Activated naive CD4-positive, alpha-beta T cell treated with anti-CD3 and anti-CD28 coated beads for 36 hours (primary cell): ENCODE measurements around the gene EFHD2. TPM values are rescaled to one million over a fixed set of nuclear protein-coding genes. Genes with fewer than 3 reads are reported as not detected.
"Not testable (repeated sequence)": the region's sequence is repeated elsewhere in the genome, so short reads cannot be mapped to it uniquely, and the experiment has no call there.

Experiments
- CTCF ChIA-PET: fragments of 350-600 bp; sonication (Branson Sonifier 250); formaldehyde crosslinking; loops from one replicate; lab custom pipeline; 2021; ENCODE audit warnings: antibody characterized with exemption; lab: Charles Lee
- DNase-seq: peaks from one replicate; pipeline ENCODE4 v3.0.0-alpha.2; 2020
- H3K27ac Mint-ChIP-seq: one replicate; pipeline ENCODE4 v1.8.0; 2021; ENCODE audit warnings: mild to moderate bottlenecking, mixed read lengths
- H3K27me3 Mint-ChIP-seq: one replicate; pipeline ENCODE4 v1.8.0; 2021; ENCODE audit warnings: low read depth, mixed read lengths
- H3K36me3 Mint-ChIP-seq: one replicate; pipeline ENCODE4 v1.8.0; 2021; ENCODE audit warnings: low read depth, mixed read lengths
- H3K4me1 Mint-ChIP-seq: one replicate; pipeline ENCODE4 v1.8.0; 2021; ENCODE audit warnings: low read depth, mixed read lengths
- H3K4me3 Mint-ChIP-seq: one replicate; pipeline ENCODE4 v1.8.0; 2021; ENCODE audit warnings: mild to moderate bottlenecking, moderate library complexity, mixed read lengths
- H3K9me3 Mint-ChIP-seq: one replicate; pipeline ENCODE4 v1.8.0; 2021; ENCODE audit warnings: mixed read lengths
- intact Hi-C: fragments of 100-400 bp; cut with micrococcal nuclease; formaldehyde crosslinking; loops from one replicate; pipeline ENCODE4 v1.15.1; 2023
- total RNA-seq, 2 experiments: library from RNA; stranded (reverse); gene quantifications; one replicate each; pipeline ENCODE4 v1.2.3, GENCODE V29; 2021

EFHD2 gene
- total RNA-seq, 2 experiments from 2014 or later = 35.0 to 36.0 TPM

- Mint-ChIP-seq H3K36me3 (no peaks in the 10 kb centered on the region), H3K9me3 (no peaks in the 10 kb centered on the region), H3K4me1 (no peaks in the 10 kb centered on the region), H3K4me3 (no peak overlapping the region), H3K27me3 (no peaks in the 10 kb centered on the region), H3K27ac (no peak overlapping the region)
- intact Hi-C loops = no loop called here
- no peak for DNase-seq
- CTCF ChIA-PET = no interaction called here
These were observed 58.5 kb downstream of the EFHD2 start for GRCh38 chr1:15468145-15468544.

GRCh38 chr1:15469361-15469760 is 59.7 kb downstream of the EFHD2 start:
- no peak overlapping the region for H3K27ac Mint-ChIP-seq
- H3K36me3 Mint-ChIP-seq = no peaks in the 10 kb centered on the region
- no peaks in the 10 kb centered on the region for H3K9me3 Mint-ChIP-seq
- intact Hi-C loops = no loop called here
- no peak overlapping the region for H3K4me3 Mint-ChIP-seq
- H3K27me3 Mint-ChIP-seq = no peaks in the 10 kb centered on the region
- DNase-seq = no peak
- CTCF ChIA-PET = no interaction called here
- no peaks in the 10 kb centered on the region for H3K4me1 Mint-ChIP-seq

GRCh38 chr1:15469821-15470448 is 60.2 kb downstream of the EFHD2 start:
- DNase-seq, H3K4me3 Mint-ChIP-seq, intact Hi-C loops, H3K27ac Mint-ChIP-seq, H3K36me3 Mint-ChIP-seq, H3K4me1 Mint-ChIP-seq, H3K9me3 Mint-ChIP-seq, H3K27me3 Mint-ChIP-seq: not testable (repeated sequence)
- CTCF ChIA-PET = interaction anchor here (0.6 kb wide), 1 partner anchor 145 kb away, joined by 3 read pairs; no protein-coding TSS in a partner anchor

GRCh38 chr1:15471067-15471466 is 61.4 kb downstream of the EFHD2 start:
- H3K36me3 Mint-ChIP-seq, H3K27me3 Mint-ChIP-seq, CTCF ChIA-PET, H3K27ac Mint-ChIP-seq, DNase-seq, H3K9me3 Mint-ChIP-seq, H3K4me3 Mint-ChIP-seq, intact Hi-C loops, H3K4me1 Mint-ChIP-seq: not testable (repeated sequence)

- H3K27ac Mint-ChIP-seq = not testable (repeated sequence)
These were observed 62.0 kb downstream of the EFHD2 start for GRCh38 chr1:15471723-15472122.

GRCh38 chr1:15472587-15472986 is 62.9 kb downstream of the EFHD2 start:
- DNase-seq = no peak

More at GRCh38 chr1:15471723-15472122, 62.0 kb downstream of the EFHD2 start:
- intact Hi-C loops, H3K27me3 Mint-ChIP-seq, DNase-seq, CTCF ChIA-PET, H3K36me3 Mint-ChIP-seq, H3K9me3 Mint-ChIP-seq, H3K4me1 Mint-ChIP-seq, H3K4me3 Mint-ChIP-seq: not testable (repeated sequence)

GRCh38 chr1:15475752-15476314 is 66.1 kb downstream of the EFHD2 start, which contains the start of gene CELA2B:
TSS of gene CELA2B (plus strand) at chr1:15476104. CDS start at chr1:15476126, 22 bp downstream.
- Mint-ChIP-seq H3K27me3 (no peaks in the 10 kb centered on the region), H3K9me3 (no peaks in the 10 kb centered on the region), H3K4me1 (no peaks in the 10 kb centered on the region), H3K36me3 (no peaks in the 10 kb centered on the region), H3K4me3 (no peak within 1 kb of the TSS), H3K27ac (no peak within 1 kb of the TSS)
- intact Hi-C loops = no loop called here
- DNase-seq = no peak
- CTCF ChIA-PET = no interaction called here

More at GRCh38 chr1:15472587-15472986, 62.9 kb downstream of the EFHD2 start:
- no peak overlapping the region for H3K4me3 Mint-ChIP-seq
- intact Hi-C loops = no loop called here
- no peaks in the 10 kb centered on the region for H3K36me3 Mint-ChIP-seq
- no peaks in the 10 kb centered on the region for H3K27me3 Mint-ChIP-seq
- no peaks in the 10 kb centered on the region for H3K4me1 Mint-ChIP-seq
- H3K27ac Mint-ChIP-seq = no peak overlapping the region
- H3K9me3 Mint-ChIP-seq = no peaks in the 10 kb centered on the region
- CTCF ChIA-PET = no interaction called here

- H3K27me3 Mint-ChIP-seq = no peaks in the 10 kb centered on the region
- no peaks in the 10 kb centered on the region for H3K4me1 Mint-ChIP-seq
- DNase-seq = no peak
- H3K27ac Mint-ChIP-seq = no peak overlapping the region
- intact Hi-C loops = no loop called here
- H3K9me3 Mint-ChIP-seq = no peaks in the 10 kb centered on the region
- CTCF ChIA-PET = no interaction called here
- no peak overlapping the region for H3K4me3 Mint-ChIP-seq
- no peaks in the 10 kb centered on the region for H3K36me3 Mint-ChIP-seq
These were observed 67.2 kb downstream of the EFHD2 start for GRCh38 chr1:15476927-15477326.

GRCh38 chr1:15477646-15478212 is 68.0 kb downstream of the EFHD2 start:
- Mint-ChIP-seq H3K36me3 (no peaks in the 10 kb centered on the region), H3K4me1 (no peaks in the 10 kb centered on the region), H3K9me3 (no peaks in the 10 kb centered on the region), H3K4me3 (no peak overlapping the region), H3K27me3 (no peaks in the 10 kb centered on the region), H3K27ac (no peak overlapping the region)
- DNase-seq = no peak
- CTCF ChIA-PET = interaction anchor here (0.5 kb wide), 1 partner anchor 79 kb away, joined by 3 read pairs; no protein-coding TSS in a partner anchor
- intact Hi-C loops = no loop called here

Other genes starting within 250 kb of the EFHD2 start
- gene FHAD1, start 162.7 kb upstream of the EFHD2 start, total RNA-seq = under 1 TPM in 1 of 2 experiments, not detected in 1; 0.45 TPM
- not detected for gene CTRC, start 28.6 kb downstream of the EFHD2 start, total RNA-seq
- not detected for gene CELA2A, start 46.8 kb downstream of the EFHD2 start, total RNA-seq
- not detected for gene CELA2B, start 66.2 kb downstream of the EFHD2 start, total RNA-seq
- gene CASP9, start 114.3 kb downstream of the EFHD2 start, total RNA-seq = 1 to 10 TPM; 6.3 to 6.5 TPM
- gene DNAJC16, start 117.0 kb downstream of the EFHD2 start, total RNA-seq = 1 to 10 TPM; 7.1 to 9.8 TPM
- 10 to 100 TPM; 15.9 to 16.2 TPM for gene AGMAT, start 175.2 kb downstream of the EFHD2 start, total RNA-seq
- 10 to 100 TPM; 19.6 to 20.7 TPM for gene DDI2, start 207.6 kb downstream of the EFHD2 start, total RNA-seq